NB4 (cell line): ENCODE measurements around the gene DRAP1.

Source experiments
- CTCF ChIP-seq: IDR thresholded peaks from one replicate; pipeline ENCODE4 v1.5.1; 2012; ENCODE audit warnings: low read depth, low read length
- MYC ChIP-seq: IDR thresholded peaks from 2 replicates; pipeline ENCODE4 v1.6.1; 2011; ENCODE audit warnings: low read depth, low read length

- TF ChIP-seq MYC (peak; percentile 57; the same call in 1 of the 2 replicates), CTCF (no peak)
These were observed 48.2 kb upstream of the DRAP1 start for GRCh38 chr11:65870706-65871681.
